ENCODE measurements around the gene SCUBE2. TPM values are rescaled to one million over a fixed set of nuclear protein-coding genes. Genes with fewer than 3 reads are reported as not detected.

The SCUBE2 gene
- total RNA-seq, 1 donor = 0.54 TPM

DNA sequence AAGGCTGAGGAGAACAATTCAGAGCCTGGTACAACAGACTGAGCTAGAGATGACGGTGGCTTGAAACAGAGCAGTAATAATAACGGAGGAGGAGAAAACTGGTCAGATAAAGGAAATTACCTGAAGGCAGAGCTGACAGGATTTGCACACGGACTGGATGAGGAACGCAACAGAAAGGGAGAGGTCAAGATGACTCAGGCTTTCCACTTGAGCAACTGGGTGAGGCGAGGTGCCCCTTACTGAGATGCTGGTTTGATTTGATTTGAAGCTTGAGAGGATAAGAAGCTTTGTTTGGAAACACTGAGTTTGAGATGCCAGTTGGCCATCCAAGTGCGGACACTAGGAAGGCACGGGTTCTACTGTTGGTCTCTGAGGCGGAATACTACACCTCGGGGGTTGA lies 52.2 kb downstream of the SCUBE2 start:
- TF ChIP-seq, protein P1, sequence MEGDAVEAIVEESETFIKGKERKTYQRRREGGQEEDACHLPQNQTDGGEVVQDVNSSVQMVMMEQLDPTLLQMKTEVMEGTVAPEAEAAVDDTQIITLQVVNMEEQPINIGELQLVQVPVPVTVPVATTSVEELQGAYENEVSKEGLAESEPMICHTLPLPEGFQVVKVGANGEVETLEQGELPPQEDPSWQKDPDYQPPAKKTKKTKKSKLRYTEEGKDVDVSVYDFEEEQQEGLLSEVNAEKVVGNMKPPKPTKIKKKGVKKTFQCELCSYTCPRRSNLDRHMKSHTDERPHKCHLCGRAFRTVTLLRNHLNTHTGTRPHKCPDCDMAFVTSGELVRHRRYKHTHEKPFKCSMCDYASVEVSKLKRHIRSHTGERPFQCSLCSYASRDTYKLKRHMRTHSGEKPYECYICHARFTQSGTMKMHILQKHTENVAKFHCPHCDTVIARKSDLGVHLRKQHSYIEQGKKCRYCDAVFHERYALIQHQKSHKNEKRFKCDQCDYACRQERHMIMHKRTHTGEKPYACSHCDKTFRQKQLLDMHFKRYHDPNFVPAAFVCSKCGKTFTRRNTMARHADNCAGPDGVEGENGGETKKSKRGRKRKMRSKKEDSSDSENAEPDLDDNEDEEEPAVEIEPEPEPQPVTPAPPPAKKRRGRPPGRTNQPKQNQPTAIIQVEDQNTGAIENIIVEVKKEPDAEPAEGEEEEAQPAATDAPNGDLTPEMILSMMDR (IDR thresholded peaks at IDR 0.05; ENCODE audit: insufficient read depth, low read length) = no peak
- H3K4me3 ChIP-seq (ENCODE audit: low read depth, low read length) = no peak overlapping the region
- DNase-seq (ENCODE audit: low read depth) = no peak

DNA sequence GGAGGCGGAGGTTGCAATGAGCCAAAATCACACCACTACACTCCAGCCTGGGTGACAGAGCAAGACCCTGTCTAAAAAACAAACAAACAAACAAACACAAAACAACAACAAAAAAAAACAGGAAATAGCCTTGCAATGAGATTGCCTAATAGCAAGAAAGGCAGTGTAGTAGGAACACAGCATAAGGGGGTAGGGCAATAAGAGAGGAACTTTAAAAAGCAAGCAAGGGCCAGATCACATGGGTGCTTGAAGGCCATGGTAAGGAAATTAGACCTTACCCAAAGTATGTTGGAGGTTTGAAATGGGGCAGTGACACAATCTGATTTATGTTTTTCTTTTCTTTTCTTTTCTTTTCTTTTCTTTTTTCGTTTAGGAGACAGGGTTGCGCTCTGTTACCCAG lies 52.9 kb downstream of the SCUBE2 start:
- TF ChIP-seq, protein P1 (IDR thresholded peaks at IDR 0.05; ENCODE audit: insufficient read depth, low read length) = no peak
- DNase-seq (ENCODE audit: low read depth) = no peak

DNA sequence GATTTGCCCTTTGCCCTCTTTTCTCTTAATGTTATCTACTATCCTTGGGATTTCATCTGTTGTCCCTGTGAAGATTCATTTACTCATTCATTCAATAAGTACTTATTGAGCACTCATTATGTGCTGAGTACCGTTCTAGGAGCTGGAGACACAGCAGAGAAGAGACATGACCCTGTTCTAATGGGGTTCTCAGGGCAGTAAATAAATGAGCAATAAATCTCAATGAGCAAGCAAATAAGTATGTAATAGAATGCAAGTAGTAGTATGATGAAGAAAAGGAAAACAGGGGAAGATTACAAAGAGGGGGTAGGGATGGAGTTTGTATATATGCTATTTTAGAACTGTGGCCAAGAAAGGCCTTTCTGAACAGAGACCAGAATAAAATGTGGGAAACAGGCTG lies 53.4 kb downstream of the SCUBE2 start:
- no peak overlapping the region for H3K4me3 ChIP-seq (ENCODE audit: low read depth, low read length)
- TF ChIP-seq, protein P1 (IDR thresholded peaks at IDR 0.05; ENCODE audit: insufficient read depth, low read length) = no peak
- no peak for DNase-seq (ENCODE audit: low read depth)

More for the DNA sequence above, 52.9 kb downstream of the SCUBE2 start:
- H3K4me3 ChIP-seq (ENCODE audit: low read depth, low read length) = no peak overlapping the region

DNA sequence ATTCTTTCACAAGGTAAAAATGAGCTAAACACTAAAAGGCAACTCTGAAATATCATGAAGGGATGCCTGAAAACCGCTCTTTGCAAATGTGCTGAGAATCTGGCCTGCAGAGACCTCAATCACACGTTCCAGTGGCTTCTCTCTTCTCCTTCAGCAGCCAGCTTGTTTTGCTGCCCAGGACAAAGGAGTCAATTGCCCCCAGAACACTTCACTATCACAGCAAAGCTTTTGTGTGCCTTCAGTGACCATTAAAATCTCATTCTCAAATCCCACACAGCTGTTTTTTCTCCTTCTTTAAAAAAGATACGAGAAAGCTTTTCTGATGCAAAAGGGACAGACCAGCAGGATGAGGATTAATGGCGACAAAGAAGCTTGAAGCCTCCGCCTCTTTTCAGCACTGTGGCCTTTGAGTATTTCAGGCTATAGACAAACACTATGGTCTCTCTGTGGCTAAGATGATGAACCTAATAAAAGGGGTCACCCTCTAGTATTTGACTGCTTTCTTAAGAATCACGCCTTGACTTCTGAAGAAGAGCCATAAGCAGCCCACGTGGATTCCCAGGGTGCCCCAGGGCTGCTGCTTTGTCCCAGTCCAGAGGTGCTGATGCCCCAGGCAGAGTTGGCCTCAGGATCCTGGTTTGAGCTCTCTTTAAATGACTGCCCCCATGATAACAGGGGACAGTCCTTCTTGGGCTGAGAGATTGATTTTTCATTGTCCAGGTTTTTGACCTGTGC lies 54.2 kb downstream of the SCUBE2 start:
- TF ChIP-seq, protein P1 (IDR thresholded peaks at IDR 0.05; ENCODE audit: insufficient read depth, low read length) = no peak
- no peak for DNase-seq (ENCODE audit: low read depth)
- H3K4me3 ChIP-seq (ENCODE audit: low read depth, low read length) = no peak overlapping the region

DNA sequence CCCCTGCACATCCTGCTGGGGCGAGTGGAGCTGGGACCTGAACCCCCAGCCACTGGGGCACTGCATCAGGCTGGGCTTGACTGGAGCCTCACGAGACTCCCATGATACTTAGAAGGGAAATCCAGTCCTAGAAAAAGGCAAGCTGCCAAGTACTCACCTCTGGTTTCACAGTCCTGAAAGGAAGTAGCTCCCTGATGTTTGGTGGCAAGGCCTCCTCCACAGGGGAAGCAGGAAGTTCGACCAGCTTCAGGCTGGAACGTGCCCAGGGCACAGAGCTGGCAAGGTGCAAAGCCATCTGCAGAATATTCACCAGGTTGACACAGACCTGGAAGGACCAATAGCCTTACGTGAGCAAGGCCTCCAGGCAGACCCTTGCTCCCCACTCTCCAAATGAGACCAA lies 60.8 kb downstream of the SCUBE2 start:
- no peak for DNase-seq (ENCODE audit: low read depth)
- TF ChIP-seq, protein P1 (IDR thresholded peaks at IDR 0.05; ENCODE audit: insufficient read depth, low read length) = no peak
- H3K4me3 ChIP-seq (ENCODE audit: low read depth, low read length) = no peak overlapping the region

DNA sequence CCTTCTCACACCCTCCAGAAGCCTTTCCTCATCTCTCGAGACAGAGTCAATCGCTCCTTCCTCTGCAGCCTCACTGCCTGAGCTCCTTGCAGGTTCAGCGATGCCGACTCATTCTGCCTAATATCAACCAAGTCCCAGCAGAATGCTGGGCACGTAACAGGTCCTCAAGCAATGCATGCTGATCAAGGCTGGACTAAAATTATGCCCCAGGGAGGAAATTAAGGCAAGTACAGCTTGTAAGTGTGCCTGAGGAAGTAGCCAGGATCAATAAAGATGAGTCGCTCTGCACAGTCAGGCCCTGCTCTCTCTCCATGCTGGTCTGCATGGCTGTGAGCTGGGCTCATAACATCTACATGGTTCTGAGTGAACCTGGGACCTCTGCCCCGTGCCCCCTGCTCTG lies 62.0 kb downstream of the SCUBE2 start:
- no peak overlapping the region for H3K4me3 ChIP-seq (ENCODE audit: low read depth, low read length)
- no peak for DNase-seq (ENCODE audit: low read depth)
- TF ChIP-seq, protein P1 (IDR thresholded peaks at IDR 0.05; ENCODE audit: insufficient read depth, low read length) = no peak

DNA sequence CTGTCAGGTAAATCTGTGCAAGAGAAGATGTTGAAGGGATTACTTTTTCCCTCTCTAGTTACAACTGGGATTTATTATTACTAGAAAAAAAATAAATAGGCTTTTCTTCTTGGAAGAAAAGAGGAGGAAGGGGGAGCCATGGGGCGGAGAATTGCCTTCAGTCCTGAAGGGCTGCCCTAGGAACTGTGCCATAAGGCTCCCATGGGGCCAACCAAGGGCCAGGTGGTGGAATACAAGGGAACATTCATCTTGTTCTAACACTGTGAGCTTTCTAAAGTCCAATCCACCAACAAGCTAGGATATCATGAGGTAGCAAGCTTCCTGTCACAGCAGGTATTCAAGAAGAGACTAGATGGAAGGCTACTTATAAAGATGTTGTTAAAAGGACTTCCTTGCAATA lies 62.8 kb downstream of the SCUBE2 start:
- TF ChIP-seq, protein P1 (IDR thresholded peaks at IDR 0.05; ENCODE audit: insufficient read depth, low read length) = no peak
- no peak for DNase-seq (ENCODE audit: low read depth)
- H3K4me3 ChIP-seq (ENCODE audit: low read depth, low read length) = no peak overlapping the region
